Measurements from ENCODE around the gene NPM1. TPM values are rescaled to one million over a fixed set of nuclear protein-coding genes. Genes with fewer than 3 reads are reported as not detected.

Gene NPM1
- total RNA-seq, 4 donors from 2014 or later: 1,265 to 21,851 (median 1,493) TPM

DNA sequence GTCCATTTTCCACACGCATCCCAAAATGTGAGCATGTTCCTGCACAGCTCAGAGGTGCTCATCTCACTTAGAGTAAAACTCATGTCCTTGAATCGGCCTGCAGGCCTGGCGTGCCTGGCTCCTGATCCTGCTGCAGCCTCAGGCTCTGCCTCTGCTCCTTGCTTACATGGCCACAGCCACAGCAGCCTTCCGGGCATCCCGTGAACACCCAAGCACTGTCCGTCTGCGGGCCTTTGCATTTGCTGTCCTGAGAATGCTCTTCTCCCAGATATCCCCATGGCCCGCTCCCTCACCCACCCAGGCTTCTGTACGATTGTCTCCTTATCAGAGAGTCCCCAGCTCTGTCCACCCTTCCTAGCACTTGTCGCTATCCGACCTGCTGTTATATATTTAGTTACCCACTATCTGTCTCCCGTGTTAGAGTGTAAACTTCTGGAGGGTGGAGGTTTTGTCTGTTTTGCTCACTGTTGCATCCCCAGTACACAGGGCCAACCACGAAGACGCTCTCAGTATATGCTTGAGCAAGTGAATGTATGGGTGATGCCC is 53.7 kb downstream of the NPM1 start:
- intact Hi-C loops (cut with DNase I; ENCODE audit: low total_unique reads): no loop called here
- no peak for DNase-seq
- Histone ChIP-seq H3K27me3 (no peaks in the 10 kb centered on the region), H3K4me3 (no peak overlapping the region), H3K4me1 (no peaks in the 10 kb centered on the region), H3K27ac (no peak overlapping the region), H3K9me3 (no peaks in the 10 kb centered on the region), H3K36me3 (no peaks in the 10 kb centered on the region)
- no peak for TF ChIP-seq POLR2A (IDR thresholded peaks at IDR 0.05)
- TF ChIP-seq CTCF (IDR thresholded peaks at IDR 0.05): no peak

DNA sequence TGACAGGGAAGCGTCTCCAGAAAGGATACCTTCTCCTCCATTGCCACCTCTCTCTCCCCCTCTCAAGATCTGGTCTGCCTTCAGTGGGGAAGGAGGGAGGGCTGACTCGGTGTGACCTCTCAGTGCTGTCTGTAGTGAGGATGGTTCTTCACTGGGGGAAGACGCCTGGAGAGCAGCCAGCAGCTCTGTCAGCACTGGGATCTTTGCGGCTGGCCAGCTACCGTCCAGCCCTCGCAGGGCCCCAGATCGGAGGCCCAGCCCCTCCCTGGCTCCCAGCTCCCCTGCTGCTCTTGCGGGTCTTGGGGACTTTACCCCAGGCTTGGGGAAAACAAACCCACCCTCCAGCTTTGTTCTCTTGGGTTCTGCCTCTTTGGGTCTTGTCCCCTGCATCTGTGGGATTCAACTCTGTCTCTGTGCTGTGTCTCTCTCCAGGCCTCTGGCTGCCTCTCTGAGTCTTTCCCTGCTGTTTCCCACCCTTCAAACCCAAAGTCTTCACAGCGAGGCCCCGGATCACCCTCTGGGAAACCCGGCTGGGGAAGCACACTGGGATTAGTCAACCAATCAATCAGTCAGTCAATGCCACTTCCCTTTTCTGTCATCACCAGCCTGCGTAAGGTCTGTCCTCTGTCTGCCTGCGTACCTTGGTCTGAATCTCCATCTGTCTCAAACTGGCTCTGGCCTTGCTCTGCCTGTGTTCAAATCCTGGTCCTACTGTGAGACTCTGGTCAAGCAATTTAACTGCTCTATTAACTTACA is 54.8 kb downstream of the NPM1 start:
- Histone ChIP-seq H3K27ac (no peak overlapping the region), H3K27me3 (no peaks in the 10 kb centered on the region), H3K36me3 (no peaks in the 10 kb centered on the region), H3K4me1 (no peaks in the 10 kb centered on the region), H3K9me3 (no peaks in the 10 kb centered on the region), H3K4me3 (no peak overlapping the region)
- DNase-seq: no peak
- intact Hi-C loops (cut with DNase I; ENCODE audit: low total_unique reads): no loop called here
- TF ChIP-seq CTCF (IDR thresholded peaks at IDR 0.05) (no peak), POLR2A (IDR thresholded peaks at IDR 0.05) (no peak)

DNA sequence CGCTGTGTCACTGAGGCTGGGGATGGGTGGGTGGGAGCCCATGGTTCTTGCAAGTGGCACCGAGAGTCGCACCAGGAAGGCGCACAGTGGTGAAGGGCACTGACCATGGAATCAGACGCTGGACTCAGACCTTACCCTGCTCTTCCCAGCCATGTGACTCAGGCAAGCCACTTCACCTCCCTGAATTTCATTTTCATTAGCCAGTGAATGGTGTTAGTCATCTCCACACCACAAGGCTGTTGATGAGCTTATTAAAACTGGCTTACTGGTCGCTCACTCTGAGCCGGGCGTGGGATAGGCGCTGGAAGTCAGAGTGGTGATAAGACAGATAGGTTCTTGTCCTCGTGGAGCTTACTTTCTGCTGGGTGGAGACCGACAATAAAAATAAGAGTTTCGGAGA is 56.9 kb downstream of the NPM1 start:
- Histone ChIP-seq H3K4me3 (no peak overlapping the region), H3K27ac (no peak overlapping the region), H3K4me1 (no peaks in the 10 kb centered on the region), H3K27me3 (no peaks in the 10 kb centered on the region), H3K36me3 (no peaks in the 10 kb centered on the region), H3K9me3 (no peaks in the 10 kb centered on the region)
- intact Hi-C loops (cut with DNase I; ENCODE audit: low total_unique reads): no loop called here
- no peak for DNase-seq
- TF ChIP-seq CTCF (IDR thresholded peaks at IDR 0.05) (no peak), POLR2A (IDR thresholded peaks at IDR 0.05) (no peak)

GRCh38 chr5:171445644-171446516 is 58.2 kb downstream of the NPM1 start:
- Histone ChIP-seq H3K9me3 (no peaks in the 10 kb centered on the region), H3K4me1 (peaks cover 0 to 7% of the 10 kb centered on the region in 2 donors), H3K27ac (no peak overlapping the region), H3K36me3 (no peaks in the 10 kb centered on the region), H3K4me3 (no peak overlapping the region), H3K27me3 (no peaks in the 10 kb centered on the region)
- intact Hi-C loops (cut with DNase I; ENCODE audit: low total_unique reads): no loop called here
- no peak for TF ChIP-seq POLR2A (IDR thresholded peaks at IDR 0.05)
- peak; percentile 58 to 65 for DNase-seq

- no peak for TF ChIP-seq CTCF (IDR thresholded peaks at IDR 0.05)
- no peak for TF ChIP-seq POLR2A (IDR thresholded peaks at IDR 0.05)
- no peaks in the 10 kb centered on the region for H3K36me3 ChIP-seq
- no peak overlapping the region for H3K4me3 ChIP-seq
- H3K4me1 ChIP-seq: peaks cover 0 to 7% of the 10 kb centered on the region in 2 donors
- H3K27me3 ChIP-seq: no peaks in the 10 kb centered on the region
- no peaks in the 10 kb centered on the region for H3K9me3 ChIP-seq
- no peak overlapping the region for H3K27ac ChIP-seq
- no peak for DNase-seq
- intact Hi-C loops (cut with DNase I; ENCODE audit: low total_unique reads): no loop called here
Measured at GRCh38 chr5:171447226-171447625, 59.6 kb downstream of the NPM1 start.

Data from uterus (tissue), 4 donors.